Superior temporal gyrus (tissue), 1 donor: ENCODE results near the gene CEP85.
A peak's percentile ranks its signal among the peaks of the same experiment; 100 is the strongest.

Experiments used
- DNase-seq: peaks from one replicate; pipeline ENCODE4 v3.0.0-alpha.2; 2016; ENCODE audit errors: extremely low spot score

Gene CEP85

GRCh38 chr1:26278724-26279455 lies 44.9 kb downstream of the CEP85 start:
- DNase-seq, result no peak

- peak; percentile 82 for DNase-seq
These were observed 45.7 kb downstream of the CEP85 start, which contains the start of gene SH3BGRL3 for GRCh38 chr1:26279456-26280332. Gene SH3BGRL3, plus strand, starts transcription at chr1:26280086. Its CDS starts 70 bp downstream, at chr1:26280156.

DNA sequence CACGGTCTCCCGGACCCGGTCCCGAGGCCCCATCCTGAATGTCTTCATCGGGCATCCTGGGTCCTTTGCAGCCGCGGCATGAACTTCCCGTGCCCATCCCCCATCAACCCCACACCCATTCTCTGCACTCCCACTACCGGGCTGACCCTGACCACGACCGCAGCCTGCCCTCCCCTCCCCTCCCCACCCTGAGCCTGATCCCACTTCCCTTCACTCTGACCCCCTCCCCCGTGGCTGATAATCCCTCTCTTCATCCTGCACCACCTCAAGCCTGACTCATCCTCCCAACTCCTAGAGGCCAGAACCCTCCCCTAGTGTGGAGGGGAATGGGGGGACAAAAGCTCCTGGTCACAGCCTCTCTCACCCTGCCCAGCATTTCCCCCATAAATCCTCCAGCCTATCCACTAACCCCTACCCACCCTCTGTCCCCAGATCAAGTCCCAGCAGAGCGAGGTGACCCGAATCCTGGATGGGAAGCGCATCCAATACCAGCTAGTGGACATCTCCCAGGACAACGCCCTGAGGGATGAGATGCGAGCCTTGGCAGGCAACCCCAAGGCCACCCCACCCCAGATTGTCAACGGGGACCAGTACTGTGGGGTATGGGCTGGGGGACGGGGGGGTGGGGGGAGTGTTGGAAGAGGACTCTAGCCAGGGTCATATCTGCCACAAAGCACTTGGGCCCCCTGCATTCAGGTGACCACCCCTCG lies 46.5 kb downstream of the CEP85 start:
- no peak for DNase-seq

DNA sequence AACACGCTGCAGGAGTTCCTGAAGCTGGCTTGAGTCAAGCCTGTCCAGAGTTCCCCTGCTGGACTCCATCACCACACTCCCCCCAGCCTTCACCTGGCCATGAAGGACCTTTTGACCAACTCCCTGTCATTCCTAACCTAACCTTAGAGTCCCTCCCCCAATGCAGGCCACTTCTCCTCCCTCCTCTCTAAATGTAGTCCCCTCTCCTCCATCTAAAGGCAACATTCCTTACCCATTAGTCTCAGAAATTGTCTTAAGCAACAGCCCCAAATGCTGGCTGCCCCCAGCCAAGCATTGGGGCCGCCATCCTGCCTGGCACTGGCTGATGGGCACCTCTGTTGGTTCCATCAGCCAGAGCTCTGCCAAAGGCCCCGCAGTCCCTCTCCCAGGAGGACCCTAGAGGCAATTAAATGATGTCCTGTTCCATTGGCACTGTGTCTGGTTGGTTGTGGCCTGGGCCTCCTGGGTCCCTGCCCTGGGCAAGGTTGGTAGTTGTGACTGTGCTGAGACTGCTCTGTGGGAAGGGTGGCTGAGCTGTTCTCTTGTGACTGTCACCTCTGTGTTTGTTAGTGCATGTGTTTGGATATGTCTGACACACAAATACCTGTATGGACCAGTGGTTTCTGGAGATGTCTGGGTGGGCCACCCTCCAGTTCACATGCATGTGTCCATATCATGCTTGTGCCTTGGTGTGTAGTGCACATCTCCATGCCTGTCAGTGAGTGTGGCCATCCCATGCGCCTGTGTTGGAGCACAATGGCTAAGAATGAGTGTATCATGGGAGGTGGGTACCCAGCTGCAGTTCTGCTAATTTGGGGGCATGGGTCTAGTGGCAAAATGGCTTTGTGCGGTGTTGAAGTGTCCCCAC lies 47.3 kb downstream of the CEP85 start:
- DNase-seq, result no peak

DNA sequence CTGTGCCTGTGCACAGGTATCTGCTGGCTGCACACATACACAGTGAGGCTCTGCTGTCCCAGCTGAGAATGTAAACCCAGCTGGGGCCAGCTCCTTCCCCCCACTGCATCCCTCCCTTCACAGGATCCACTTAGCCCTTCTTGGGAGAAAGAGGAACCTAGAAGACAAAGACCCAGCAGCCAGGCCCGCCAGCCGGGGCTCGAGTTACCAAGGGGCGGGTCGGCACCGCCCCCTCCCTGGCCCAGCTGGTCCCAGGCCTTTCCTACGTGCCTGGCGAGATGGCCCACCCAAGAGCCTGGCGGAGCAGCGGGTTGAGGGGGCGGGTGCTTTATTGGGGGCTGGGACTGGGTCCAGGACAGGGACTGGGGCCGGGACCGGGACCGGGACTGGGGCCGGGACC lies 48.0 kb downstream of the CEP85 start:
- DNase-seq, result no peak

- no peak for DNase-seq
These were observed 48.5 kb downstream of the CEP85 start for GRCh38 chr1:26282401-26282918.

GRCh38 chr1:26283279-26283853 lies 49.4 kb downstream of the CEP85 start:
- DNase-seq, result no peak

- no peak for DNase-seq
These were observed 50.0 kb downstream of the CEP85 start for GRCh38 chr1:26283871-26284596.

DNA sequence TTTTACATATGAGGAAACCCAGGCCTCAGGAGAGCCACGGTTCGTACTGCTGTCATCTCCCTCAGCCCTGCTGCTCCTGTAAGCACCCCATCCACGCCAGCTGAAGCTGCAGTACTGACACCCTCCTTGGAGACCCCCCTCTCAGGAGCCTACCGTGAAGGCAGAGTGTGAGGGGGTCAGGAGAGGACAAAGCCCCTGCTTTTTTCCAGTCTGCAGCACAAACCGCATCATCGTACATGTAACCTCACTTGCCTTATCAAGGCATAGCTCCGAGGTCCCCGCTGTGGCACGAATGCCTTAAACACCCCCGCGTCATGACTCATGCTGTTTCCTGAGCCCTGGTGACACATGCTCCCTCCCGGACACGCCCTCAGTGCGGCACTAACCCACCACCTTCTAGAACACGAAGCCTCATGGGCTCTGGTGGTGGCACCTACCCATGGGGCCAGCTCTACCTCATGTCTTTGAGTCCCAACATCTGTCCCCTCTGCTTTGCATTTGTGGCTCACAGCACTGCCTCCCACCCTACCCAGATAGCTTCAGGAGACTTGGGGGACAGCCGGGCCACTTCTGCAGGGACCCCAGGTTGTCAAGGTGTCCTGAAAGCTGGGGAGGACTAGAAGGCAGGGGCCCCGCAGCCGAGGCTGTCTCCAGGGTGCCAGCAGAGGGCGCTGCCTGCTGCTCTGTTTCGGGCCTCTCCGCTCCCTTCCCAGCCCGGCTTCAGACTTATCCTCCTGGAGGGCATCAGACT lies 50.8 kb downstream of the CEP85 start:
- peak; percentile 38 for DNase-seq

DNA sequence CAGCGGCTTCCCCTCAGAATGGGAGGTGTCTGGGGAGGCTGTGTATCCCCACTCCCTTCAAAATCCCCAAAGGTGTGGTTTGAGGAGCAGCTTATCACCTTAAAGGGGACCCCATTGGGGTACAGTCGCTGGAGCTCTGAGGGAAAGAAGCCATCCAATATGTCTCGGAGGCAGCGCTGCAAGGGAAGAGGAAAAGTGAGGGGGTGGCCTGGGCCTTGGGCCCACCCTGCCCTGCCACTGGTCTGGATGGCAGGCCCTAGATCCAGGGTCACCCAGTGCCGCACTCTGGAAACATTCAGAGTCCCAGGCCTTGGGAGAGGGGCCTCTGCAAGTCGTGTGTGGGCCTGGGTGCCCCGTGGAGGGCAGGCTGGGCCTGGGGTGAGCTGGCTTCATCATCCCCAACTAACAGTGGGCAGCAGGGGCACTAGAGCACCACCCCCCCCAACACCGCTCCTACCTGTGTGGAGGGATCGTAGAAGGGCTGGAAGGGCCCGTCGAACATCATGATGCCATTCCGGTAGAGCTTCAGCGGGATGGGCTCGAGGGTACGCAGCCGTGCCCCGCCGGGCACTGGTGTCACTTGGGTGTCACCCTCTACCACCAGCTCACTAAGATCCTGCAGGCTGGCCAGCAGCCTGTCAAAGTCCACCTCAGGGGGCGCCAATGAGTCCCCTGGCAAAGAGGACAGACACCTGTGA lies 51.5 kb downstream of the CEP85 start:
- no peak for DNase-seq

- DNase-seq, result no peak
These were observed 52.0 kb downstream of the CEP85 start for GRCh38 chr1:26286064-26286416.

- DNase-seq, result no peak
These were observed 53.2 kb downstream of the CEP85 start for GRCh38 chr1:26287033-26287711.

DNA sequence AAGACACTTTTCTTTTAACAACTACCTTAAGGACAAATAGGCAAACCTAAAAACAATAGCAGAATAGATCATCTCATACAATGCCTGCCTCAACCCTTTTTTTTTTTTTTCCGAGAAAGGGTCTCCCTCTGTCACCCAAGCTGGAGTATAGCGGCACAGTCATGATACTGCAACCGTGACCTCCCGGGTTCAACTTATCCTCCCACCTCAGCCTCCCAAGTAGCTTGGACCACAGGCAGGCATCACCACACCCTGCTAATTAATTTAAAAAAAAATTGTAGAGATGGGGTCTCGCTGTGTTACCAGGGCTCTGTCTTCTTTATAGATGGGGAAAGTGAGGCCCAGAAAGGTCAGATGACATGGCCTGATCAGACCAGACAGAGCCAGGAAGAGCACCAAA lies 53.8 kb downstream of the CEP85 start:
- no peak for DNase-seq

- DNase-seq, result peak; percentile 18
These were observed 54.4 kb downstream of the CEP85 start for GRCh38 chr1:26288311-26288941.

DNA sequence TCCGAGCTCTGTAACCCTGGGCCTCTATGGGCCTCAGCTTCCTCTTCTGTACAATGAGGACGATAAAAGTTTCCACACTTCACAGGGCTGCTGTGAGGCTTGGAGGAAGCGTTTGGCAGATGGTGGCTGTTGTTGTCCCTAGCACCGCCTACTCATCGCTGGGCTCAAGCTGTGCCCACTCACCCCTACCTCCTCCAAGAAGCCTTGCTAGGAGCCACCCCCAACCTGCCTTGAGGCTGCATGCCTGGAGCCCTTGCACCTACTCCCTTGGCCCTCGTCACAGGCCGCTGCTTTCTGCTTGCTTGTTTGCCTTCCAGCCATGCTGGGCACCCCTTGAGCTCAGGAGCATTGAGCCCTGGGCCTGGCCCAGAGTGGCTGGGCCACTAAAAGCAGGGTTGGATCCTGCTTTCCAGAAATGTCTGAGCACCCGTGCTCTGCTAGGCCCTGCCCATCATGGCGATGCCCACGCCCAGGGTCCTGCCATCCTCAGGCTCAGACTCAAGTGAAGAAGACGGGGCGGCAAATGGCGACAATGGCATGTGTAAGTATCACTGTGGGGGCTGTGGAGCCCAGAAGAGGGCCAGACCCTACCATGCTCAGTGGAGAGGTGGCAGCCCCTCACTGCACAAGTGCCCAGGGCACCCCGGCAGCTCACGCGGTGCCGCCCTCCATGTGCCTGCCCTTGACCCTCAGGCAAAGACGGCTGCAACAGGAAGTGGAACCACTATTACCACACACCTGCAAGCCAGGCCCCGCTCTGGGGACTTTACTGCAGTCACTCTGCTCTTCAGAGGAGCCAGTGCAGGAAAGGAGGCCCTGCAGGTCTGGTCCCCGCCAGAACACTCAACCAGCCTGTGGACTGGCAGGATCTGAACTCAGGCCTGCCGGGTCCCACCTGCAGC lies 55.4 kb downstream of the CEP85 start:
- DNase-seq, result peak; percentile 44

- no peak for DNase-seq
These were observed 56.3 kb downstream of the CEP85 start for GRCh38 chr1:26290122-26290881.
